K562 (cell line): ENCODE measurements around the gene DIPK1B. TPM values are rescaled to one million over a fixed set of nuclear protein-coding genes. Genes with fewer than 3 reads are reported as not detected.

ENCODE experiments used
- ATAC-seq: fragments of 200-7000 bp; cut with Tn5 transposase; 3 replicates; pipeline ENCODE4 v1.9.1; 2020; ENCODE audit warnings: moderate library complexity
- BruUV-seq: library from RNA; stranded (reverse); fragments of 400-500 nt; replicated peaks from 2 replicates; lab custom pipeline; 2021; lab: Mats Ljungman, UMichigan
- CTCF ChIA-PET: fragments of 300-600 bp; formaldehyde crosslinking; extraction: SDS; loops from one replicate; lab custom pipeline; 2021; ENCODE audit warnings: low intra/inter-chr PET ratio; lab: Yijun Ruan, JAX
- POLR2A ChIA-PET: fragments of 300-600, 350-650 bp; sonication (Branson Sonifier 250); formaldehyde crosslinking; extraction: SDS; loops from one replicate; lab custom pipeline; 2021; ENCODE audit warnings: antibody characterized with exemption, inconsistent platforms; lab: Yijun Ruan, JAX
- DNase-seq, 4 experiments: peaks; one replicate each; pipeline versions ENCODE4 v3.0.0 to v3.0.0-alpha.2; 2011 to 2018; ENCODE audit warnings: low spot score in 3 of 4, mixed read lengths in 3 of 4; ENCODE audit errors: extremely low read depth in 1 of 4
- FAIRE-seq: peaks from 2 replicates; lab custom pipeline; 2011; peaks lifted over from hg19 to GRCh38; lab: Jason Lieb, UNC
- H2AFZ ChIP-seq: 2 replicates; pipeline ENCODE4 v1.6.0; 2011; ENCODE audit warnings: low read depth, low read length, control low read depth, inconsistent platforms
- H3K27ac ChIP-seq: fragments of 200-600 bp; 3 replicates; pipeline ENCODE4 v1.8.0; 2011; ENCODE audit warnings: low read depth, mild to moderate bottlenecking, control low read depth, inconsistent platforms, low read length, moderate library complexity, mixed read lengths; ENCODE audit errors: extremely low read depth
- H3K27me3 ChIP-seq, 2 experiments: fragments of 300-600 bp in 1 of 2; 2 replicates in 1 of 2; 3 replicates in 1 of 2; pipeline versions ENCODE4 v1.6.0 to v1.8.0; 2011; ENCODE audit warnings: inconsistent platforms in 2 of 2, low read length in 2 of 2, mild to moderate bottlenecking in 1 of 2, mixed read lengths in 1 of 2, moderate library complexity in 1 of 2; ENCODE audit not compliant: control insufficient read depth in 2 of 2, insufficient read depth in 2 of 2
- H3K36me3 ChIP-seq: fragments of 300-600 bp; 3 replicates; pipeline ENCODE4 v1.8.0; 2011; ENCODE audit warnings: mild to moderate bottlenecking, low read length, inconsistent platforms; ENCODE audit not compliant: control insufficient read depth, insufficient read depth
- H3K4me1 ChIP-seq, 2 experiments: fragments of 200-600 bp in 1 of 2; replicated peaks in 1 of 2; 2 replicates in 1 of 2; 3 replicates in 1 of 2; pipeline versions ENCODE4 v1.5.1 to v1.8.0; 2011; ENCODE audit warnings: inconsistent platforms in 2 of 2, low read length in 2 of 2, mild to moderate bottlenecking in 1 of 2, mixed read lengths in 1 of 2, moderate library complexity in 1 of 2; ENCODE audit not compliant: control insufficient read depth in 2 of 2, insufficient read depth in 2 of 2
- H3K4me2 ChIP-seq: 2 replicates; pipeline ENCODE4 v1.6.1; 2011; ENCODE audit warnings: low read length, control low read depth, inconsistent platforms, mixed read lengths; ENCODE audit not compliant: insufficient read depth
- H3K4me3 ChIP-seq: fragments of 200-600 bp; sonication (generic), shearing (Covaris generic); 2 replicates; pipeline ENCODE4 v1.5.1; 2016; ENCODE audit warnings: control low read depth, inconsistent platforms
- H3K79me2 ChIP-seq: fragments of 200-600 bp; 3 replicates; pipeline ENCODE4 v1.8.0; 2011; ENCODE audit warnings: low read length, inconsistent platforms; ENCODE audit not compliant: control insufficient read depth, insufficient read depth
- H3K9ac ChIP-seq, 2 experiments: 2 replicates each; pipeline versions ENCODE4 v1.6.0 to v1.6.1; 2011; ENCODE audit warnings: low read depth in 2 of 2, low read length in 2 of 2, control low read depth in 1 of 2, inconsistent platforms in 1 of 2, mild to moderate bottlenecking in 1 of 2, mixed read lengths in 1 of 2; ENCODE audit not compliant: insufficient read depth in 1 of 2
- H3K9me1 ChIP-seq: one replicate; pipeline ENCODE4 v1.6.0; 2011; ENCODE audit warnings: inconsistent platforms, mild to moderate bottlenecking, low read length, moderate library complexity; ENCODE audit not compliant: control insufficient read depth, insufficient read depth
- H3K9me3 ChIP-seq: replicated peaks from 2 replicates; pipeline ENCODE4 v1.5.1; 2011; ENCODE audit warnings: low read depth, low read length, inconsistent platforms; ENCODE audit not compliant: control insufficient read depth, insufficient read depth
- H4K20me1 ChIP-seq: replicated peaks from 2 replicates; pipeline ENCODE4 v1.6.1; 2011; ENCODE audit warnings: low read length, inconsistent platforms, mixed read lengths; ENCODE audit not compliant: control insufficient read depth, insufficient read depth
- MCM5 ChIP-seq: fragments of 450-650 bp; IDR thresholded peaks from 2 replicates; pipeline ENCODE4 v1.6.1; 2016; ENCODE audit warnings: low read depth
- SPI1 ChIP-seq: IDR thresholded peaks from 2 replicates; pipeline ENCODE4 v1.6.1; 2011; ENCODE audit warnings: low read depth, low read length, control low read depth, borderline replicate concordance
- in situ Hi-C: fragments of 300-500 bp; cut with MboI; formaldehyde crosslinking; loops from 4 replicates; pipeline ENCODE4 v1.15.0; 2018; ENCODE audit warnings: inconsistent platforms, mixed read lengths
- intact Hi-C: fragments of 100-400 bp; cut with micrococcal nuclease; formaldehyde crosslinking; loops from 2 replicates; pipeline ENCODE4 v1.14.2; 2022
- polyA plus RNA-seq, 8 experiments: library from polyadenylated mRNA; depleted of rRNA in 4 of 8; stranded (reverse) in 5 of 8; unstranded in 3 of 8; fragments of >200 nt; fragmentation: Nextera tagmentation in 2 of 8; fragmentation: Illumina TruSeq in 1 of 8; extraction: Ambion mirVana in 2 of 8; extraction: Trizol in 1 of 8; gene quantifications; 2 replicates each; pipeline versions ENCODE4 v1.2.1 to v1.2.3, GENCODE V29; 2011 to 2014; ENCODE audit warnings: inconsistent platforms in 1 of 8, missing spikeins in 1 of 8
- total RNA-seq, 7 experiments: library from RNA; depleted of rRNA in 6 of 7; stranded (reverse); fragments of >200 nt in 6 of 7; fragmentation: Illumina TruSeq in 2 of 7; extraction: Trizol in 2 of 7; gene quantifications; 2 replicates each; pipeline versions ENCODE4 v1.2.1 to v1.2.3, GENCODE V29; 2011 to 2021; ENCODE audit warnings: low replicate concordance in 1 of 7
- TF ChIP-seq, protein P1 (sequence below): fragments of 450-650 bp; IDR thresholded peaks from 2 replicates; pipeline ENCODE4 v1.6.1; 2018; ENCODE audit warnings: mild to moderate bottlenecking, low read depth; ENCODE audit not compliant: partially characterized antibody

Gene DIPK1B
- total and polyA plus RNA-seq, 9 of the 15 experiments (the other 6 are each of a cell fraction or from before 2014, with no cell fraction given): 0.08 to 22.3 (median 5.9) TPM

DNA sequence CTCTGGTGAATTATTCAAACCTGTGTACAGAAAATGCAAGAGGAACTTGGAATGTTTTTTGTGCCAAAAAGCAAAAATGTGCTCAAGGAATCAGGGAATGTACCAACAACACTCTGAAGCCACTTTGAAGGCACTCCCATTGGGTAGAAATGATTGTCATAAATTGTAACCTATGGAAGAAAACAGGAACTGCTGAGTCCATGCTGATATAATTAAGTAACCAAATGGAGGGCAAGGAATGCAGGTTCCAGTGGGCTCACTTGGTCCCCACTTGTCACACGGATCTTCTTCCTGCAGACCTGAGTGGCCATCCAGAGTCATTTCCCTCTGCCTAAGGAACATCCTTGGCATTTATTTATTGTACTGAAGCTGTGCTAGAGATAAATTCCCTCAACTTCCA lies 38.9 kb downstream of the DIPK1B start (continued):
- TF ChIP-seq SPI1: peak; percentile 84

DNA sequence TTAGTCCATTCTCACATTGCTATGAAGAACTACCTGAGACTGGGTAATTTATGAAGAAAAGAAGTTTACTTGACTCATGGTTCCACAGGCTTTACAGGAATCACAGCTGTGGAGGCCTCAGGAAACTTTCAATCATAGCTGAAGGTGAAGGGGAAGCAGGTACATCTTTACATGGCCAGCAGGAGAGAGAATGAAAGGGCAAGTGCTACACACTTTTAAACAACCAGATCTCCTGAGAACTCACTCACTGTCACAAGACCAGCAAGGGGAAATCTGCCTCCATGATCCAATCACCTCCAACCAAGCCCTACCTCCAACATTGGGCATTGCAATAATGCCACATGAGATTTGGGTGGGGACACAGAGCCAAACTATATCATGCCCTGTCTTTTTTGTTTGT lies 39.4 kb downstream of the DIPK1B start:
- Histone ChIP-seq H3K27ac (no peak overlapping the region), H3K9me3 (peaks cover 13% of the 10 kb centered on the region), H4K20me1 (no peaks in the 10 kb centered on the region), H3K4me1 (peaks cover 0 to 50% of the 10 kb centered on the region in 2 experiments; a peak in 3 of 5 replicates), H3K9me1 (no peaks in the 10 kb centered on the region), H2AFZ (no peak overlapping the region), H3K4me3 (no peak overlapping the region), H3K79me2 (no peaks in the 10 kb centered on the region), H3K36me3 (no peaks in the 10 kb centered on the region), H3K27me3 (no peaks in the 10 kb centered on the region), H3K4me2 (no peak overlapping the region), H3K9ac (no peak overlapping the region)
- ChIA-PET CTCF (no interaction called here), POLR2A (interaction anchor here (0.5 to 1.8 kb wide), 3 partner anchors 10 to 34 kb away, joined by 3 to 6 read pairs (median 3); no protein-coding TSS in a partner anchor)
- TF ChIP-seq, protein P1, sequence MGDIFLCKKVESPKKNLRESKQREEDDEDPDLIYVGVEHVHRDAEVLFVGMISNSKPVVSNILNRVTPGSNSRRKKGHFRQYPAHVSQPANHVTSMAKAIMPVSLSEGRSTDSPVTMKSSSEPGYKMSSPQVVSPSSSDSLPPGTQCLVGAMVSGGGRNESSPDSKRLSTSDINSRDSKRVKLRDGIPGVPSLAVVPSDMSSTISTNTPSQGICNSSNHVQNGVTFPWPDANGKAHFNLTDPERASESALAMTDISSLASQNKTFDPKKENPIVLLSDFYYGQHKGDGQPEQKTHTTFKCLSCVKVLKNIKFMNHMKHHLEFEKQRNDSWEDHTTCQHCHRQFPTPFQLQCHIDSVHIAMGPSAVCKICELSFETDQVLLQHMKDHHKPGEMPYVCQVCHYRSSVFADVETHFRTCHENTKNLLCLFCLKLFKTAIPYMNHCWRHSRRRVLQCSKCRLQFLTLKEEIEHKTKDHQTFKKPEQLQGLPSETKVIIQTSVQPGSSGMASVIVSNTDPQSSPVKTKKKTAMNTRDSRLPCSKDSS: peak; percentile 13
- no peak for TF ChIP-seq MCM5
- BruUV-seq: no TSS peak
- FAIRE-seq: no peak
- intact Hi-C loops (no loop called here), in situ Hi-C loops (no loop called here)
- no peak for DNase-seq
- no peak for ATAC-seq
